Measurements from ENCODE around the gene MAGI2. TPM values are rescaled to one million over a fixed set of nuclear protein-coding genes. Genes with fewer than 3 reads are reported as not detected.

The MAGI2 gene
- total RNA-seq, 2 experiments from 2014 or later = 0.17 TPM

DNA sequence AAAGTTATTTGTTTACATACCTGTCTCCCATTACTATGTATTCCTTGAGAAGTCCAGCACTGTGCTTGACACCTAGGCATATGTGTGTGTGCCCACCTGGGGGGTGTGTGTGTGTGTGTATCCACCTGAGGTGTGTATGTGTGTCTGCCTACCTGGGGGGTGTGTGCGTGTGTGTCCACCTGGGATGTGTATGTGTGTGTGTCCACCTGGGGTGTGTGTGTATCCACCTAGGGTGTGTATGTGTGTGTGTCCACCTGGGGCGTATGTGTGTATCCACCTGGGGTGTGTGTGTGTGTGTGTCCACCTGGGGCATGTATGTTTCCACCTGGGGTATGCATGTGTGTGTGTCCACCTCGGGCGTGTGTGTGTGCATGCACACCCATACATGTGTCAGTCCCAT, 1051.4 kb downstream of the MAGI2 start:
- Mint-ChIP-seq H3K36me3 (no peaks in the 10 kb centered on the region), H3K4me1 (ENCODE audit: low read depth) (no peaks in the 10 kb centered on the region), H3K9me3 (no peaks in the 10 kb centered on the region), H3K27ac (no peak overlapping the region), H3K27me3 (no peaks in the 10 kb centered on the region), H3K4me3 (no peak overlapping the region)
- CTCF ChIA-PET = no interaction called here
- POLR2A ChIA-PET = no interaction called here
- DNase-seq = no peak
- intact Hi-C loops (cut with micrococcal nuclease) = no loop called here

DNA sequence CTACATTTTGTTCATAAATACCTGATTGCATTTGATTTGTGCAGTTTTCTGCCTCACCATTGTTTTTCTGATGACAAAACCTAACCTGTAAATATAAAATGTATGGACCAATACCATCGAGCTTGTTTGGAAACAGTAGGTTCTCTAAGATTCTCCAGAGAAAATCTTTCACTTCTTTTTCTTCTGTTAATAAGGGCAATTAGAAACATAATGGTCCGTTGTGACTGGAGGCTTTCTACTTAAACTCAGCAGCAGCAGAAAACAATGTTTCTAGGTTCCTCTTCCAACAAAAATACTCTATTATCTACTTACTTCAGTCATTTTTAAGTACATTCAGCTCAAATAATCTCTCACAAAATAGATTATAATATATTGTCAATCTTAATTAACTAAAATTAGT, 1053.4 kb downstream of the MAGI2 start:
- CTCF ChIA-PET = no interaction called here
- H3K36me3 Mint-ChIP-seq = no peaks in the 10 kb centered on the region
- H3K4me1 Mint-ChIP-seq (ENCODE audit: low read depth) = no peaks in the 10 kb centered on the region
- intact Hi-C loops (cut with micrococcal nuclease) = no loop called here
- DNase-seq = no peak
- no peaks in the 10 kb centered on the region for H3K27me3 Mint-ChIP-seq
- no peak overlapping the region for H3K27ac Mint-ChIP-seq
- H3K4me3 Mint-ChIP-seq = no peak overlapping the region
- POLR2A ChIA-PET = no interaction called here
- H3K9me3 Mint-ChIP-seq = no peaks in the 10 kb centered on the region

DNA sequence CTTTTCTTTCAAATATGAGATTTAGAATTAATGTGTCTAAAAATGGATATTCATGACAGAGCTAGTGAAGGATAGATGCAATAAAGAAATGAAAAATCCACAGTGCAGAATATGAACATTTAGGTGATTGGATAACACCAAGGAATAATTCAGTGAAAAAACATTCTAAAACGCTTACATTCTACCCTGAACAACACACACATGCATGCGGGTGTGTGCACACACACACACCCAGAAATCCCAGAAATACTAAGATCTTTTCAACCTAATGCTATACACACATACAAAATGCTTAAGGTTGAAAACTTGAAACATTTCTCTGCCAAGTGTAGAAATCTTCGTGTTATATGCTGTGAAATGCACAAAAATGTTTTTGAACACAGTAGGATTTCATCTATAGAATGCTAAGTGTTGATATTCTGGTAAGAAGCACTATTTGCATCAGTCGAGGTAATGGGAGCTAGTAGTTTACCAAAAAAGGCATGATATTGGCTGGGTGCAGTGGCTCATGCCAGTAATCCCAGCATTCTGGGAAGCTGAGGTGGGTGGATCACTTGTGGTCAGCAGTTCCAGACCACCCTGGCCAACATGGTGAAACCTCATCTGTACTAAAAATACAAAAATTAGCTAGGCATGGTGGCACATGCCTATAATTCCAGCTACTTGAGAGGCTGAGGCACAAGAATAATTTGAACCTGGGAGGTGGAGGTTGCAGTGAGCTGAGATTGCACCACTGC, 1054.3 kb downstream of the MAGI2 start:
- H3K4me3 Mint-ChIP-seq = no peak overlapping the region
- intact Hi-C loops (cut with micrococcal nuclease) = no loop called here
- ChIA-PET POLR2A (no interaction called here), CTCF (no interaction called here)
- H3K27ac Mint-ChIP-seq = no peak overlapping the region
- H3K9me3 Mint-ChIP-seq = no peaks in the 10 kb centered on the region
- H3K36me3 Mint-ChIP-seq = no peaks in the 10 kb centered on the region
- no peaks in the 10 kb centered on the region for H3K27me3 Mint-ChIP-seq
- no peaks in the 10 kb centered on the region for H3K4me1 Mint-ChIP-seq (ENCODE audit: low read depth)
- DNase-seq = no peak

DNA sequence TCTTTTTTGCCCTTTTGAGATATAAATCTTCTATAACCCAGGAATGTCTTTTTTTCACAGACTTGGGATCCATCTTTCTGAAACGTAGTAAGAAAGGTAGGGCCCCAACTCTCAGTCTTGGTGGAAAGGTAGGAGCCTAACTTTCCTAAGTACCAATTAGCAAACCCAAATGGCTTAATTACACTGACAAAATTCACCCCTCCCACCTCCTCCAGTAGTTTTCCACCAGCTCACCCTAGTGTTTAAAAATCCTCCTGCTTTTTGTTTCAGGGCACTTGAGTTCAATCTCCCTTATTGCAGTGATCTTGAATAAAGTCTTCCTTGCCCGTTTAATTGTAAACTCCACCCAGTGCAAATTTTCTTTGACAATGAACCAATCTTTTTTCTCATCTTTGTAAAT, 1054.9 kb downstream of the MAGI2 start:
- Mint-ChIP-seq H3K4me3 (no peak overlapping the region), H3K36me3 (no peaks in the 10 kb centered on the region), H3K27ac (no peak overlapping the region), H3K4me1 (ENCODE audit: low read depth) (no peaks in the 10 kb centered on the region), H3K9me3 (no peaks in the 10 kb centered on the region), H3K27me3 (no peaks in the 10 kb centered on the region)
- ChIA-PET POLR2A (no interaction called here), CTCF (no interaction called here)
- intact Hi-C loops (cut with micrococcal nuclease) = no loop called here
- no peak for DNase-seq

DNA sequence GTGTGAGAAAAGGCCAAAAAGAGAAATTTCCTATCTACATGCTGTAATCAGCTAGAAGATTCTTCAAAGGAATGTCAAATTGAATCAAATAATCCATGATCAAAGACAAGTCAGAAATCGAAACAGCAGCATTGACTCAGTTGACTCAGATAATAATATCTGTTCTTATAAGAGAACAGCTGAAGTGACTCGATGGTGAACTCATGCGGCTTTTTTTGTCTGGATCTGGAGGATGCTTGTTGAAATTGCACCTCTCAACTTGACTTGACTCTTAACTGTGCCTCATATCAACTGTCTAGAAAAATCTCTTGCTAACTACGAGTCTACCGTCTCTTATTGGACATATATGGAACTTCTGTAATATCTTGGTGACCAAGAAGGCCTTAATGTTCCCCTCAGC, 1055.4 kb downstream of the MAGI2 start:
- H3K4me3 Mint-ChIP-seq = no peak overlapping the region
- intact Hi-C loops (cut with micrococcal nuclease) = no loop called here
- H3K27ac Mint-ChIP-seq = no peak overlapping the region
- H3K9me3 Mint-ChIP-seq = no peaks in the 10 kb centered on the region
- ChIA-PET POLR2A (no interaction called here), CTCF (no interaction called here)
- no peaks in the 10 kb centered on the region for H3K36me3 Mint-ChIP-seq
- H3K4me1 Mint-ChIP-seq (ENCODE audit: low read depth) = no peaks in the 10 kb centered on the region
- DNase-seq = no peak
- H3K27me3 Mint-ChIP-seq = no peaks in the 10 kb centered on the region

DNA sequence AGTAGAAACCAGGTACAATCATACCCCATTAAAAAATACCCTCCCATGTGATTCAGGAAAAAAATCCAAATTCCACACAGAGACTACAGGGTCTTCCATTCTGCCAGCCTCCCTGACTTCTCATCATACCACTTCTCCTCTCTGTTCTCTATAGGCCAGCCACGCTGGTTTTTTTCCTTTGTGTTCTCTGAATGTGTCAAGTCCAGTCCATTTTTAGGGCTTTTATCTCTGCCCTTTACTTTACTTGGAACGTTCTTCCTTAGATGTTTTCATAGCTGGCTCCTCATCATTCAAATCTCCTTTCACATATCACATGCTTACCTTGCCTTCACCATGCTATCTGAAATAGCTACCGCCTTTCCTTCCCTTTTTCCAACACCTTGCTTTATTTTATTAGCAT, 1057.3 kb downstream of the MAGI2 start:
- Mint-ChIP-seq H3K27me3 (no peaks in the 10 kb centered on the region), H3K4me3 (no peak overlapping the region), H3K9me3 (no peaks in the 10 kb centered on the region), H3K36me3 (no peaks in the 10 kb centered on the region), H3K27ac (no peak overlapping the region), H3K4me1 (ENCODE audit: low read depth) (no peaks in the 10 kb centered on the region)
- POLR2A ChIA-PET = no interaction called here
- intact Hi-C loops (cut with micrococcal nuclease) = no loop called here
- no peak for DNase-seq
- CTCF ChIA-PET = no interaction called here

DNA sequence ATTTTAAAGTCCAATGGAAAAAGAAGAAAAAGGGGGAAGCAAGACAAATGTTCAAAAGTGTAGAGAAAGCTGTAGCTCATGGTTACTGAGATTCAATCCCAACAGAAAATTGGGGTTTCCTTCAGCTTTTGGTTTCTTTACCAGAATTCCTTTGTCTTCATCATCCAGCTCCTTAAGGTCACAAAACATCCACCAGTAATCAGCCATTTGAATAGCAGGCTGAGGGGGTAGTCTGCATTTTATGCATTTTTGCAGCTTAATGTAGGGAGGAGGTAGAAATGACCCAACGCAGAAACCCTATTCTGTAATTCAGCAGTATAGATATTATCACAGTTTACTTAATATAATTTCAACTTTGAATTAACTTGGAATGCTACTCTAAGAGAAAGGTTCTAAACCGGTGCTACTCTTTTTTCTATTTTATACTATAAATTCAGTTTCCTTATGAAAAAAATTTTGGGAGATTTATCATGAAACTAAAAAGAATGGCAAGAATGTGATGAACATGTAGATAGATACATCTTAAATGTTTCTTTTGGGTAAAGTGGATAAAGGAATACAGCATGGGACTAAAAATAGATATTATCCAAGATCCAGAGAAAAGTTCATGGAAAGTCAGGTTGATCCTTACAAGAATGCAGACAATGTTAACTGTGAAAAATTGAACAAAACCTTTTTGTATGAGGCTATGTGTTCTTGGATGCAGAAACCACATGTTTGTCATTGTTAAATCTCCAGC, 1058.0 kb downstream of the MAGI2 start:
- ChIA-PET POLR2A (no interaction called here), CTCF (no interaction called here)
- Mint-ChIP-seq H3K9me3 (no peaks in the 10 kb centered on the region), H3K27me3 (no peaks in the 10 kb centered on the region), H3K27ac (no peak overlapping the region), H3K36me3 (no peaks in the 10 kb centered on the region), H3K4me3 (no peak overlapping the region), H3K4me1 (ENCODE audit: low read depth) (no peaks in the 10 kb centered on the region)
- intact Hi-C loops (cut with micrococcal nuclease) = no loop called here
- no peak for DNase-seq

DNA sequence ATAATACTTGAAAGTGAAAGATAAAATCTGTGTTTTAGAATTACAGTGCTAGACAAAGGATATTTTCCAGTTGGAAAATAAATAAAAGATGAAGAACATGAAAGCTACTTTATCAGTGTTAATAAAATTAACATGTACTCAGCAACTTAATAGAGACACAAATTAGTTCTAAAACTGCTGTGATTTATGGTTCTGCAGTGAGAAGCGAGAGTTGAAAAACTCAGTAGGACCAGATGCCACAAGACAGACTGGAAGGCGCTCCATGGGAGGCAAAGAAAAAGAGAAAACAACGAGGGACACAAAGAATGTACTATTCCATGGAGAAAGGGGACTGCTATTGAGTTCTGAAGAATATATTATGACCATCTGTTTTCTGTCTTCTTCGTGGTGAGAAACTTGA, 1064.4 kb downstream of the MAGI2 start:
- ChIA-PET POLR2A (no interaction called here), CTCF (no interaction called here)
- Mint-ChIP-seq H3K36me3 (no peaks in the 10 kb centered on the region), H3K27ac (no peak overlapping the region), H3K27me3 (no peaks in the 10 kb centered on the region), H3K4me1 (ENCODE audit: low read depth) (no peaks in the 10 kb centered on the region), H3K4me3 (no peak overlapping the region), H3K9me3 (no peaks in the 10 kb centered on the region)
- DNase-seq = no peak
- intact Hi-C loops (cut with micrococcal nuclease) = no loop called here

DNA sequence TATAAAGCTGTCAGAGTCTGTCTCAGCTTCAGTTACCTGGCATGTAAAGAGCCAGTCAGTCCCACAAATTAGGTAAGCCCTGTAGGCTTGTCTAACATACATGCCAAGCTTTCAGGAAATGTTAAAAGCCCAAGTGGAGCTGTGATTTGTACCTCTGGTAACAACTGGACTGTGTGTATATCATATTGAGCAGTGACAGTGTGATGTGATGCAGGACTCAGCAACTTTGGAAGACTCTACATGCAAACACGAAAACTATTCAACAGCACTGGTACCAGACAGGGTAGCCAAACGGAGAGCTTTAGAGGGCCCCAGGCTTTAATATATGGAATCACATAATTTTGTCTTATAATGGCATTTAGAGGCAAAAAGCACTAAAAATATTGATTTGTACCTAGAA, 1066.9 kb downstream of the MAGI2 start:
- Mint-ChIP-seq H3K27me3 (no peaks in the 10 kb centered on the region), H3K27ac (no peak overlapping the region), H3K9me3 (no peaks in the 10 kb centered on the region), H3K4me3 (no peak overlapping the region), H3K36me3 (no peaks in the 10 kb centered on the region), H3K4me1 (ENCODE audit: low read depth) (no peaks in the 10 kb centered on the region)
- CTCF ChIA-PET = no interaction called here
- intact Hi-C loops (cut with micrococcal nuclease) = no loop called here
- DNase-seq = no peak
- POLR2A ChIA-PET = no interaction called here

DNA sequence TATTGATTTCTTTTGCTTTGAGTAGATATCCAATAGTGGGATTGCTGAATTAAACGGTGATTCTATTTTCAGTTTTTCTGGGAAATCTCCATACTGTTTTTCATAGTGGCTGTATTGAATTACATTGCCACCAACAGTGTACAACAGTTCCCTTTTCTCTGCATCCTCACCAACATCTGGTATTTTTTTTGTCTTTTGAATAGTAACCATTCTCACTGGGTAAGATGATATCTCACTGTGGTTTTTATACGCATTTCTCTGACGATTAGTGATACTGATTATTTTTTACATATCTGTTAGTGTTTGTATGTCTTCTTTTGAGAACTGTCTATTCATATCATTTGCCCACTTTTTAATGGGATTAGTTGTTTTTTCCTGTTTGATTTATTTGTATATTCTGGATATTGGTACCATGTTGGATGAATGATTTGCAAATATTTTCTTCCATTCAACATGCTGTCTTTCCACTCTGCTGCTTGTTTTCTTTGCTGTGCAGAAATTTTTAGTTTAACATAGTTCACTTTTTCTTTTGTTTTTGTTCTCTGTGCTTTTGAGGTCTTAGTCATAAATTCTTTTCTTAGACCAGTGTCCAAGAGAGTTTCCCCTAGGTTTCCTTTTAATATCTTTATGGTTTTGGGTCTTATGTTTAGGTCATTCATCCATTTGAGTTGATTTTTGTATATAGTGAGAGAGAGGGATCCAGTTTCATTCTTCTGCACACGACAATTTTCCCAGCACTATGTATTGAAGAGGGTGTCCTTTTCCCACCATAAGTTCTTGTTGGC, 1070.2 kb downstream of the MAGI2 start:
- no peaks in the 10 kb centered on the region for H3K4me1 Mint-ChIP-seq (ENCODE audit: low read depth)
- intact Hi-C loops (cut with micrococcal nuclease) = no loop called here
- H3K27ac Mint-ChIP-seq = no peak overlapping the region
- no peaks in the 10 kb centered on the region for H3K9me3 Mint-ChIP-seq
- ChIA-PET CTCF (interaction anchor here (0.6 kb wide), 1 partner anchor 100 kb away, joined by 3 read pairs; no protein-coding TSS in a partner anchor), POLR2A (no interaction called here)
- no peak for DNase-seq
- no peaks in the 10 kb centered on the region for H3K36me3 Mint-ChIP-seq
- no peak overlapping the region for H3K4me3 Mint-ChIP-seq
- H3K27me3 Mint-ChIP-seq = no peaks in the 10 kb centered on the region

DNA sequence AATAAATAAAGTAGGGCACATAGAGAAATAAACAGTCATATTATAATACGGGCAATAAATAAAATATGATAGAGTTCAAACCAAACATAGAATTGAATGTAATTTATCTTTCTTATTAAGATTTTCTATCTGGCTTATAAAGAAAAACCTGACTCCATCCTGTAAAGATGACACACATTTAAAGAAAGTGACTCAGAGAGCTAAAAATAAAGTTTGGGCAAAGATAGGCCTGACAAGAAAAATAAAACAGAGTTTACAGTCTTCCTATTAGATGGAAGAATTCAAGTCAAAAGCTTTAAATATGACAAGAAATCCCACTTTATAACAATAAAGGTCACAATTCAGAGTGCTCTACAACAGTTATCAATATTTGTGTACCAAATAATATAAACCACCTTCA, 1074.3 kb downstream of the MAGI2 start:
- POLR2A ChIA-PET = no interaction called here
- DNase-seq = no peak
- intact Hi-C loops (cut with micrococcal nuclease) = no loop called here
- H3K27ac Mint-ChIP-seq = no peak overlapping the region
- CTCF ChIA-PET = no interaction called here
- H3K9me3 Mint-ChIP-seq = no peaks in the 10 kb centered on the region
- H3K4me1 Mint-ChIP-seq (ENCODE audit: low read depth) = no peaks in the 10 kb centered on the region
- no peaks in the 10 kb centered on the region for H3K27me3 Mint-ChIP-seq
- no peak overlapping the region for H3K4me3 Mint-ChIP-seq
- no peaks in the 10 kb centered on the region for H3K36me3 Mint-ChIP-seq

DNA sequence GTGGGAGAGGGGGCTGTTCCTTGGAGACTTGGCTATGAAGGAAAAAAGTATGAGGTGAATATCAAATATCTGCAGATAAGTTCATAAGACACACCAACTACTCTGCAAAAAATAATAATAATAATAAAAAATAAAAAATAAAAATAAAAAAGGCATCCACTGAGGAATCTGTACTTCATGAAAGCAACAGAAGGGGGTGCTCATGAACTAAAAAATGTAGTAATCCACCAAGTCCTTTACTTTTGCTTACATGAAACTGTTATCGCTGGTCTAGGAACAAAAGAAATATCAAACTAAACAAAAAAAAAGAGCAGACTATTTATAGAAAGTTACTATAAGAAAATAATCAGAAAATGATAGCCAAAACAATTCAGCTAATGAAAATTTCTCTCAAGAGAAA, 1075.9 kb downstream of the MAGI2 start:
- H3K36me3 Mint-ChIP-seq = no peaks in the 10 kb centered on the region
- no peak overlapping the region for H3K4me3 Mint-ChIP-seq
- ChIA-PET POLR2A (no interaction called here), CTCF (no interaction called here)
- H3K27ac Mint-ChIP-seq = no peak overlapping the region
- no peaks in the 10 kb centered on the region for H3K27me3 Mint-ChIP-seq
- DNase-seq = no peak
- intact Hi-C loops (cut with micrococcal nuclease) = no loop called here
- no peaks in the 10 kb centered on the region for H3K9me3 Mint-ChIP-seq
- H3K4me1 Mint-ChIP-seq (ENCODE audit: low read depth) = no peaks in the 10 kb centered on the region

DNA sequence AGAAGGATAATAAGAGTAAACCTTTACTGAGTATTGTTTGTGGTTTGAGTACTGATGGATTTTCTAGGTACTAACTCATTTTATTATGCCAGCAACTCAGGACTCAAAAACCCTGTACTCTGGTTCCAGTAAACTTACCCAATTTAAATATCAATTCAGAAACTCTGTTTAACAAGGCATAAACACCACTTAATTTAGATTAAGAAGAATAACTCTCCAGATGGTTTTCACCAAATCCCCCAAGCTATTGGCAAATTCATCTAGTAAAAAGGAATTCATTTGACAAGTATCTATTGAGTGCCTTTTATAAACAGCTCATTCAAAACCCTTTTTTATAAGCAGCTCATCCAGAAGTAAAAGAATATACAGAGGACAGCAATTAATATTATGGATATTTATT, 1082.5 kb downstream of the MAGI2 start:
- Mint-ChIP-seq H3K27me3 (no peaks in the 10 kb centered on the region), H3K4me1 (ENCODE audit: low read depth) (no peaks in the 10 kb centered on the region), H3K9me3 (no peaks in the 10 kb centered on the region), H3K27ac (no peak overlapping the region), H3K4me3 (no peak overlapping the region), H3K36me3 (no peaks in the 10 kb centered on the region)
- POLR2A ChIA-PET = no interaction called here
- CTCF ChIA-PET = no interaction called here
- intact Hi-C loops (cut with micrococcal nuclease) = no loop called here
- DNase-seq = no peak
